PC-3 (cell line): ENCODE measurements around the gene FBF1. TPM values are rescaled to one million over a fixed set of nuclear protein-coding genes. Genes with fewer than 3 reads are reported as not detected.

Source experiments
- ATAC-seq: fragments of 200-7000 bp; cut with Tn5 transposase; 2 replicates; pipeline ENCODE4 v1.9.1; 2020; ENCODE audit warnings: mild to moderate bottlenecking, moderate library complexity
- BruUV-seq: library from RNA; stranded (reverse); fragments of 400-500 nt; replicated peaks from 2 replicates; lab custom pipeline; 2021; lab: Mats Ljungman, UMichigan
- CTCF ChIA-PET: fragments of 300-600 bp; sonication (Branson Sonifier 250); formaldehyde crosslinking; loops from one replicate; lab custom pipeline; 2022; ENCODE audit warnings: antibody characterized with exemption; lab: Charles Lee
- POLR2A ChIA-PET: fragments of 300-600 bp; sonication (Branson Sonifier 250); formaldehyde crosslinking; loops from one replicate; lab custom pipeline; 2022; ENCODE audit warnings: antibody characterized with exemption; ENCODE audit not compliant: unreplicated experiment; lab: Charles Lee
- DNase-seq: peaks from one replicate; pipeline ENCODE4 v3.0.0-alpha.2; 2015
- H2AFZ ChIP-seq: fragments of 300-600 bp; sonication (generic); 2 replicates; pipeline ENCODE4 v1.6.0; 2016; ENCODE audit warnings: antibody characterized with exemption, low read length
- H3F3A ChIP-seq: fragments of 300-600 bp; sonication (generic); one replicate; pipeline ENCODE4 v1.6.0; 2017; ENCODE audit warnings: antibody characterized with exemption, low read length, control low read depth, mild to moderate bottlenecking; ENCODE audit not compliant: unreplicated experiment
- H3K27ac ChIP-seq: fragments of 300-600 bp; sonication (generic); 2 replicates; pipeline ENCODE4 v1.5.1; 2016; ENCODE audit warnings: mild to moderate bottlenecking, low read length
- H3K27me3 ChIP-seq: fragments of 300-600 bp; sonication (generic); 2 replicates; pipeline ENCODE4 v1.6.1; 2016; ENCODE audit warnings: low read length, mixed read lengths
- H3K36me3 ChIP-seq: fragments of 300-600 bp; sonication (generic); 2 replicates; pipeline ENCODE4 v1.6.1; 2016; ENCODE audit warnings: low read depth, mixed run types, low read length, mixed read lengths
- H3K4me1 ChIP-seq: fragments of 300-600 bp; sonication (generic); 2 replicates; pipeline ENCODE4 v1.5.1; 2016; ENCODE audit warnings: low read length; ENCODE audit not compliant: insufficient read depth
- H3K4me2 ChIP-seq: fragments of 300-600 bp; sonication (generic); 2 replicates; pipeline ENCODE4 v1.6.0; 2016; ENCODE audit warnings: low read length
- H3K4me3 ChIP-seq: fragments of 300-600 bp; sonication (generic); 2 replicates; pipeline ENCODE4 v1.5.1; 2016; ENCODE audit warnings: mild to moderate bottlenecking, low read length, mixed read lengths
- H3K79me2 ChIP-seq: fragments of 300-600 bp; sonication (generic); 2 replicates; pipeline ENCODE4 v1.6.1; 2017; ENCODE audit warnings: low read length, mixed read lengths
- H3K9ac ChIP-seq: fragments of 300-600 bp; sonication (generic); 2 replicates; pipeline ENCODE4 v1.6.0; 2016; ENCODE audit warnings: mild to moderate bottlenecking, low read length
- H3K9me2 ChIP-seq: fragments of 300-600 bp; sonication (generic); replicated peaks from 2 replicates; pipeline ENCODE4 v1.6.1; 2016; ENCODE audit warnings: mixed run types, low read length, mixed read lengths
- H3K9me3 ChIP-seq: fragments of 300-600 bp; sonication (generic); 2 replicates; pipeline ENCODE4 v1.6.1; 2016; ENCODE audit warnings: low read length, mixed read lengths
- H4K20me1 ChIP-seq: fragments of 300-600 bp; sonication (generic); 2 replicates; pipeline ENCODE4 v1.6.1; 2016; ENCODE audit warnings: low read length, mixed read lengths
- CTCF ChIP-seq: fragments of 300-600 bp; sonication (generic); conservative IDR thresholded peaks from 2 replicates; pipeline ENCODE4 v1.5.1; 2017; ENCODE audit warnings: antibody characterized with exemption, low read depth, mild to moderate bottlenecking, low read length
- EZH2 ChIP-seq: fragments of 300-600 bp; sonication (generic); IDR thresholded peaks from one replicate; pipeline ENCODE4 v1.6.1; 2017; ENCODE audit warnings: antibody characterized with exemption, mild to moderate bottlenecking, low read length; ENCODE audit not compliant: unreplicated experiment
- EZH2phosphoT487 ChIP-seq: fragments of 300-600 bp; sonication (generic); IDR thresholded peaks from 2 replicates; pipeline ENCODE4 v1.6.1; 2018; ENCODE audit warnings: mild to moderate bottlenecking, antibody characterized with exemption, low read length, borderline replicate concordance
- intact Hi-C: fragments of 100-400 bp; cut with micrococcal nuclease; formaldehyde crosslinking; loops from 2 replicates; pipeline ENCODE4 v1.9.0; 2023
- total RNA-seq: library from RNA; depleted of rRNA; stranded (reverse); fragments of >200 nt; gene quantifications from 2 replicates; pipeline ENCODE4 v1.2.3, GENCODE V29; 2014

Gene FBF1
- total RNA-seq, 1 experiment from 2014 or later = 39.2 TPM

- ATAC-seq (peak; percentile 87), DNase-seq (peak; percentile 91)
- no TSS peak for BruUV-seq
- Histone ChIP-seq H3K36me3 (peaks cover 22% of the 10 kb centered on the region), H3K4me3 (peak within 1 kb of the TSS; percentile 83), H3K9me2 (no peaks in the 10 kb centered on the region), H3K27me3 (no peaks in the 10 kb centered on the region), H3K4me1 (peaks cover 14% of the 10 kb centered on the region), H3F3A (peaks cover 9% of the 10 kb centered on the region), H4K20me1 (no peaks in the 10 kb centered on the region), H2AFZ (peak within 1 kb of the TSS; percentile 40), H3K9me3 (no peaks in the 10 kb centered on the region), H3K27ac (peak within 1 kb of the TSS; percentile 74), H3K4me2 (peak within 1 kb of the TSS; percentile 98), H3K79me2 (peaks cover 30% of the 10 kb centered on the region), H3K9ac (peak within 1 kb of the TSS; percentile 94)
- peak; percentile 84 for TF ChIP-seq EZH2phosphoT487
- TF ChIP-seq EZH2 = no peak
- peak; percentile 40 for TF ChIP-seq CTCF
- CTCF ChIA-PET = interaction anchor here (0.5 to 1.3 kb wide), 12 partner anchors 8 to 149 kb away, joined by 3 to 8 read pairs (median 4); partner anchors contain the start of genes GALK1, MRPL38 and WBP2
- POLR2A ChIA-PET = interaction anchor here (0.5 to 0.8 kb wide), 3 partner anchors 63 to 369 kb away, joined by 3 to 6 read pairs (median 4); partner anchors contain the start of gene UBALD2
- intact Hi-C loops = loop anchor here (1.0 to 5.0 kb wide), 3 partner anchors 18 to 114 kb away; partner anchors contain the start of genes TRIM47, UNK and WBP2
These were observed 44.3 kb downstream of the FBF1 start, which contains the start of gene TRIM65 for GRCh38 chr17:75896415-75897159. TSS of gene TRIM65 (minus strand) at chr17:75896951. CDS start at chr17:75896937, 14 bp downstream.

GRCh38 chr17:75895370-75896155 is 45.3 kb downstream of the FBF1 start:
- Histone ChIP-seq H3K4me3 (peak overlapping the region; percentile 83), H2AFZ (peak overlapping the region; percentile 40), H3K9me3 (no peaks in the 10 kb centered on the region), H3K27ac (peak overlapping the region; percentile 74), H3K27me3 (no peaks in the 10 kb centered on the region), H3K4me1 (peaks cover 14% of the 10 kb centered on the region), H3F3A (peaks cover 9% of the 10 kb centered on the region), H3K79me2 (peaks cover 30% of the 10 kb centered on the region), H3K9ac (peak overlapping the region; percentile 94), H3K36me3 (peaks cover 18% of the 10 kb centered on the region), H3K9me2 (no peaks in the 10 kb centered on the region), H4K20me1 (no peaks in the 10 kb centered on the region), H3K4me2 (peak overlapping the region; percentile 98)
- POLR2A ChIA-PET = interaction anchor here (0.7 kb wide), 1 partner anchor 615 kb away, joined by 4 read pairs; no protein-coding TSS in a partner anchor
- CTCF ChIA-PET = interaction anchor here (1.0 to 1.1 kb wide), 2 partner anchors 49 to 51 kb away, joined by 3 to 4 read pairs; no protein-coding TSS in a partner anchor
- intact Hi-C loops = loop anchor here (1.0 to 5.0 kb wide), 3 partner anchors 17 to 113 kb away; partner anchors contain the start of genes TRIM47, UNK and WBP2
- TF ChIP-seq CTCF (peak; percentile 60), EZH2 (no peak)
- ATAC-seq = peak; percentile 4
- BruUV-seq = TSS peak; percentile 54
- DNase-seq = peak; percentile 40
